Endometrial microvascular endothelial cells (primary cell): ENCODE measurements around the gene MST1R. TPM values are rescaled to one million over a fixed set of nuclear protein-coding genes. Genes with fewer than 3 reads are reported as not detected.
"Not testable (repeated sequence)": the region's sequence is repeated elsewhere in the genome, so short reads cannot be mapped to it uniquely, and the experiment has no call there.

Source experiments
- in situ Hi-C: cut with HindIII; loops from 2 replicates; pipeline ENCODE4 v1.10.0; 2017; ENCODE audit warnings: low sequenced_read_pairs, low pct_unique_long_range_greater_than_20kb; ENCODE audit errors: inconsistent ontology term
- total RNA-seq: library from RNA; depleted of rRNA; stranded (reverse); fragments of >200 nt; gene quantifications from one replicate; pipeline ENCODE4 v1.2.3, GENCODE V29; 2015; ENCODE audit errors: inconsistent ontology term

The MST1R gene
- 0.19 TPM for total RNA-seq

DNA sequence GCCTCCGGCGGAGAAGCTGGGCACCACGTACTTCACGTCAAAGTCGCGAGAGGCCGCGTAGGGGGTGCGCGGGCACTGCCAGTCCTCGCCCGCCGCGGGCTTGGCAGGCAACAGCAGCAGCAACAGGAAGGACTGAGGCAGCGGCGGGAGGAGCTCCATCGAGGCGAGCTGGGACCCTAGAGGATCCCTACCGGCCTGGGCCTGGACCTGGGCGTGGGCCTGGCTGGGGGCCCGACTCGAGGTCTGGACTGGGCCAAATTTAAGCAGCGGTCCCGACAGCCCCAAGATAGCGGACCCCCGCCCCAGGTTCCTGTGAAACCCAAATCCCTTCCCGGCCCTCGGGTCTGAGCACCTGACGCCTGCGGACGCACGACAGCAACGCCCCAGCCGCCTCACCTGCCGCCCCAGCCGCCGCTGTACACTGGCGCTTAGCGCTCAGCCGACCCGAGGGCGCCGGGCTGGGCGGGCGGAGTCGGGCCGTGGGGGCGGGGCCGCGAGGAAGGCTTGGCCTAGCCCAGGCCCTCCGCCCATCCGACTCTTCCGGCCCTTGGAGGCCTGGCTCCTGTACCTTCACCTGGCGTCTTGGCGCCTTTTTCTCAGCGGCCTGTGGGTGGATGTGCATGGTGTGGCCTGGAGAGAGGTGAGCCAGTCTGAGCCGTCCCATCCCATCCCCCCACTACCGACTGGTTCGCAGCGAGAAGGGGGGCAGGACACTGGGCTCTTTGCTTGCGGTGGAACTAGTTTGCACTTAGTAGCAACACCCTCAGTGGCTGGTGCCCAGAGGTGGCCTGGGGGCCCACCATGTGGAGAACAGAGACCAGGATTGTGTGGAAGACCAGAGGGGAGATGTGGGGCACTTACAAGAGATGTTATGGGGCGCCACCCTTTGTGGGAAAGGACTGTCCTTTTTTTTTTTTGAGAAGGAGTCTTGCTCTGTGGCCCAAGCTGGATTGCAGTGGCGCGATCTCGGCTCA lies at the start of gene MST1R:
Gene MST1R, minus strand, starts transcription at position 423 of the 974 bp plus-strand sequence. Its CDS starts 264 bp downstream, at position 159.
- in situ Hi-C loops = no loop called here

DNA sequence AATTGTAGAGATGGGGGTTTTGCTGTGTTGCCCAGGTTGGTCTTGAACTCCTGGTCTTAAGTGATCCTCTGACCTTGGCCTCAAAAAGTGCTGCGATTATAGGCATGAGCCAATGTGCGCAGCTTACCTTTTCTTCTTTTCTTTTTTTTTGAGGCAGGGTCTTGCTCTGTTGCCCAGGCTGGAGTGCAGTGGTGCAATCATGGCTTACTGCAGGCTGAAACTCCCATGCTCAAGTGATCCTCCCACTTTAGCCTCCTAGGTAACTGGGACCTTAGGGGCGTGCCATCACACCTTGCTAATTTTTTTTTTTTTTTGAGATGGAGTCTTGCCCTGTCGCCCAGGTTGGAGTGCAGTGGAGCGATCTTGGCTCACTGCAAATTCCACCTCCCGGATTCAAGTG lies 49.3 kb upstream of the MST1R start:
- in situ Hi-C loops = no loop called here

DNA sequence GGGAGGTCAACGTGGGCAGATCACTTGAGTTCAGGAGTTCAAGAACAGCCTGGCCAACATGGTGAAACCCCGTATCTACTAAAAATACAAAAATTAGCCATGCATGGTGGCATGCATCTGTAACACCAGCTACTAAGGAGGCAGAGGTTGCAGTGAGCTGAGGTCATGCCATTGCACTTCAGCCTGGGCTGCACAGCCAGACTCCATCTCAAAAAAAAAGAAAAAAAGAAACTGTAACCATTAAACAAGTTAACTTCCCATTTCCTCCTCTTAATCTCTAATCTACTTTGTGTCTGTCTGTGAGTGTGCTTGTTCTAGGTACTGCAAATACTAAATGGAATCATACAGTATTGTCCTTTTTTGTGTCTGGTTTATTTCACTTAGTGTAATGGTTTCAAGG lies 39.0 kb upstream of the MST1R start:
- in situ Hi-C loops = no loop called here

DNA sequence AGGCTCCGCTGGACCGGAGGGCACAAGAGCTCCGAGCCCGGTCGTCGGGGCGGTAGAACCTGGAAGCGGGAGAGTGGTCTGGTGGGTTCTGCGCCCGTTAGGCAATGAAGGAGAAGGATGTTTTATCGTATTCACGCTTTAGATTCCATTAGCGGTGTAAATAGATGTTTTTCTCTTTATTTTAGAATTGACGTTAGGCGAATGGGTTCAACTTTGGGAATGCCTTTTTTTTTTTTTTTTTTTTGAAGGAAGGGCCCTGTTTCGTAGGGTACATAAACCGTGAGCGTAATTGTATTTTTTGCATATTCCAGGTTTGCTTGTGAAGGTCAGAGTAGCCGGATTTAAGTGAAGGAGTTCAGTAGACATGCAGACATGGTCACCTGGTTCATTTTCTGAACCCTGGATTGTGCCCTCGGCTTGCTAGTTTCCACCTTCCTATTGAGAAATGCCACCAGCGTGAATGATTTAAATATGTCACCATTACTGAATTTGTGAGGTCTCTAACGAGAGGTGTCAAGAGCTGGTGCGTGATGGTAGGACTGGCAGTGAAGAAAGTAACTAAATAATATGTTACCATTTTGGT lies 37.1 kb upstream of the MST1R start:
- in situ Hi-C loops = no loop called here

DNA sequence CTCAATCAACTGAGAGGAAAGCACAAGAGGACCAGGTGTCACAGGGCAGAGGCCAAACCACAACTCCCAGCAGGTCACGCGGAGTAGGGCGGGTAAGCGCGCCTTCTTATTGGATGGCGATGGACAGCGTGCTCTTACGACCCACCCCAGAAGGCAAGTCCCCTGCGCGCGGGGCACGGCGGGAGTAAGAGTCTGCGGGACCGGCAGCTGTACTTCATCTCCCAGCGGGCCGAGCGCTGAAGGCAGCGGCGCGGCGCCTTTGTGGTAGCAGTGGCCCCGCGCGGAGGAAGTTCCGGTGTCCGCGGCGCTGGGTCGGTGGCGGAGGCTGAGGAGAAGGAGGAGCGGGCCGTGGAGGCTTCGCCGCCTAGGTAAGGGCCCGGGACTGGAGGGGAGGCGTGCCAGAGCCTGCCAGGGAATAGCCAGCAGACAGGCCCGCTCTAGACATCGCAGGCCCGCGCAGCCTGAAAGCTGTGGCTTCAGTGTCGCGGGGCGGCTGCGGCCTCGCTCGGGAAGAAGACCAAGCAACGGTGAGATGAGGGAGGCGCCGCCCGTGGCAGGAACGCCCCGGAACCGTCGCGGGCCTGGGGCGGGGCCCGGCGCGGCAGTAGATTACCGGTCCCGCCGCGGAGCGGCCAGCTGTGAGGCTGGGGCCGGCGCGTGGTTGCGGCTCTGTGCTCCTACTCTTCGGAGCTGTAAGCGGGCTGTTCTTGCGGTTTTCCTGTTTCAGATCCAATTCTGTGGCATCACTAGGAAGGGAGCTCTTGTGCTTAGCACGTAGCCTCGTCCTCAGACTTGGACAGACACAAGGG lies 36.4 kb upstream of the MST1R start, which contains the start of gene RBM6:
Gene RBM6, plus strand, starts transcription at position 293 of the 809 bp plus-strand sequence. CDS start 22,492 bp downstream, outside the sequence.
- in situ Hi-C loops = no loop called here

DNA sequence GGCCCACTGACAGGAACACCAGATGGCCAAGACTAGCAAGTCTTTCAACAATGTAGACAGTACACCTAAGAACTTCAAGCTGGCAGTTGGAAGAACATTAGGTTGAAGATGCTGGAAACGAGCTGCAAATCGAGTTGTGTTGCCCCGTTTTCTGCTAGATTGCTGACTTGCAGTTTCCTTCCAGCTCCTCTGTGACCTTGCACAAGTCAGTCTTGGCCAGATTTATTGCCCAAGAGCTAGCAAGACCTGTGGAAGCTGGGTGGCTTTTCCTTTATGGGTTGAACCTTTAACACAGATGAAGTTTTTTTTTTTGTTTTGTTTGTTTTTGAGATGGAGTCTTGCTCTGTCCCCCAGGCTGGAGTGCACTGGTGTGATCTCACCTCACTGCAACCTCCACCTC lies 33.4 kb upstream of the MST1R start:
- in situ Hi-C loops = no loop called here

DNA sequence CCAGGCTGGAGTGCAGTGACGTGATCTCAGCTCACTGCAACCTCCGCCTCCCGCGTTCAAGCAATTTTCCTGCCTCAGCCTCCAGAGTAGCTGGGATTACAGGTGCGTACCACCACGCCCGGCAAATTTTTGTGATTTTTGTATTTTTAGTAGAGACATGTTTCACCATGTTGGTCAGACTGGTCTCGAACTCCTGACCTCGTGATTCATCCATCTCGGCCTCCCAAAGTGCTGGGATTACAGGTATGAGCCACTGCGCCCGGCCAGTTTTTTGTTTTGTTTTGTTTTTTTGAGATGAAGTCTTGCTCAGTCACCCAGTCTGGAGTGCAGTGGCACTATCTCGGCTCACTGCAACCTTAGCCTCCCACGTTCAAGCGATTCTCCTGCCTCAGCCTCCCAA lies 28.6 kb upstream of the MST1R start:
- in situ Hi-C loops = not testable (repeated sequence)

DNA sequence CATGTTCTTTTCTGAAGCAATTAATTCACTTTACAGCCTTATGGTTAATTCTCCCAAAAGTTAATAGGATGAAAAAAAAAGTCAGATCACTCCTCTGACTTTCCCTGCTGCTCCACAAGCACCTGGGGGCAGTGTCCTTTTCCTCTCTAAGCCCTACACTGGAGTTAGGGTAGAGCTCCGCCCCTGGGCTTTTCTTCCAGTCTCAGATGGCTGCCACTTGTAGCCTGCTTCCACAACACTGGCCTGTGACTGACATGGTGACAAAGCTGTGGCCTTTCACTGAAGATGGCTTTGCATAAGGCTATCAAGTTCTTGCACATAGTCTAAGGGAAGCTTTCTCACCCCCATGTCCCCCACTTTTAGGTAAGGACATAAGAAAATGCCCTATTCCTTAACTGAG lies 27.2 kb upstream of the MST1R start:
- in situ Hi-C loops = no loop called here

DNA sequence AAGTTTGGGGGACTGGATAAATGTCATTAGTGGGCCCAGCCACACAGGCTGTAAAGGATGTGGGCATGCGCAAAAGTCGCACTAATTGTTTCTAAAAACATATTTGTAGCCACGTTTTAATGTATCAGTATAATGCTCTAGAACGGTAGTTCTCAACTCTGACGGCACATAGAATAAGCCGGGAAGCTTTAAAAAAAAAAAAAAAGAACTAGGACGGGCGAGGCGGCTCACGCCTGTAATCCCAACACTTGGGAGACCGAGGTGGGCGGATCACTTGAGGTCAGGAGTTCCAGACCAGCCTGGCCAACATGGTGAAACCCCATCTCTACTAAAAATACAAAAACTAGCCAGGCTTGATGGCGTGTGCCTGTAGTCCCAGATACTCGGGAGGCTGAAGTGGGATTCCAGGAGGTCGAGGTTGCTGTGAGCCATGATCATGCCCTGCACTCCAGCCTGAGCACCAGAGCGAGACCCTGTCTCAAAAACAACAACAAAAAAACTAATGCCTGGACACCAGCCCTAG lies 26.6 kb upstream of the MST1R start:
- in situ Hi-C loops = no loop called here

DNA sequence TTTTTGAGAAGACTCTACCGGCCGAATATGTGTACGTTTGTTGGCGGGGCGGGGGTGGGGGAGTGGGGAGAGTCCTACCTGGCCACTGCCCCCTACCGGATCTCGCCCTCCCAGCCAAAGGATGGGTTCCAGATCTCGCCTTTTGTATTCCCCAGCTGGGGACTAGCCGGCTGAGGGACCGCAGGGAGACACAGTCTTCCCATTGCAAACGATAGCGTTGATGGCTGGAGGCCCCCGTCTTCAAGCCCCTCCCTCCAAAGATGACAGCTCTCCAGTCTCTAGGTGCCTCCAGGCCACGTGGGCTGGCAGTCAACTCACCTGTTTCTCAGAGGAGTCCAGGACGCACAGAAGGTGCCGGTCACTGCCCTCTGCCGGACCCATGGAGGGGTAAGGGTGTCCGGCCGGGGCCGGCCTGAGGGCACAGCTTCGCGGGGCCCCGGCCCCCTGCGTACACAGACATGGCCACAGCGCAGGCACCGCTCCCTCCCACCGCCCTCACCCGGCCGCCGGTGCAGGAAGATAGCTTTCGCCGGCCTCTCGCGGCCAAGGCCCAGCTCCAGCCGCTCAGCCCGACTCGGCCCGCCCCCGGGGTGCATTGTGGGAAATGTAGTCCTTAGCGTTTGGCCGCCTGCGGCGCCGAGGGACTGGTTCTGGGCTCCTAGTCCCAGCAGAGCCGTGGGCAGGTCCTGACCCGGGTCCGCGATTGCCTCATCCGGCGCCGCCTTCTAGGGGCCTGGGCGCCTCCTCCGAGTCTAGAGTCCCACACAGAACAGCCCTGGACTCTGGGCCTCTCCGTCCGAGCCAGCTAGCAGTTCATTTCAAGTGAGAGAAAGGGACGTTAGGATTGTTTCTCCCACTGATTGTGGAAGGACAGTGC lies 25.9 kb upstream of the MST1R start, which contains the start of gene MON1A:
Gene MON1A, minus strand, starts transcription at position 521 of the 877 bp plus-strand sequence. CDS start 16,465 bp downstream, outside the sequence.
- in situ Hi-C loops = no loop called here

DNA sequence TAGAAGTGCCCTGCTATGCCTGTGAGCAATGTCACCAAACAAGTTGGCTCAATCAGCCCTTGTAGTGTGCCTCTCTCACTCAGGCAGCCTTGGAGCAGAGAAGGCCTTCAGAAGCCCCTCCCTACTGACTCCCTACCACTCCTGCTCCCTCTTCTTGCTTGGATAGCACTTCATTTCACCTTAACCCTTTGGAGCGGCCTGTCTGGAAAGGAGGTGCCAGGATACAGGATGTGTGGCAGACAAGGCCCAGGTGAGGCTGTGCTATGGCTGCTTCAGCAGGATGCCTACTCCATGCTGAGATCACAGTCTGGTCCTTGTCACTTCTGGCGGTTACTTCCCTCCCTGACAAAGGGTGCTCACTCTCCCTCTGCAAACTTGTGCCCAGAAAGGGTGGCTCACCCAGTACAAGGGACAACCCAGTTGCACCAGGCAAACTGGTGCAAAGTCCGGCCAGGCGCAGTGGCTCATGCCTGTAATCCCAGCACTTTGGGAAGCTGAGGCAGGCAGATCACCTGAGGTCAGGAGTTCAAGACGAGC lies 24.9 kb upstream of the MST1R start:
- in situ Hi-C loops = no loop called here

DNA sequence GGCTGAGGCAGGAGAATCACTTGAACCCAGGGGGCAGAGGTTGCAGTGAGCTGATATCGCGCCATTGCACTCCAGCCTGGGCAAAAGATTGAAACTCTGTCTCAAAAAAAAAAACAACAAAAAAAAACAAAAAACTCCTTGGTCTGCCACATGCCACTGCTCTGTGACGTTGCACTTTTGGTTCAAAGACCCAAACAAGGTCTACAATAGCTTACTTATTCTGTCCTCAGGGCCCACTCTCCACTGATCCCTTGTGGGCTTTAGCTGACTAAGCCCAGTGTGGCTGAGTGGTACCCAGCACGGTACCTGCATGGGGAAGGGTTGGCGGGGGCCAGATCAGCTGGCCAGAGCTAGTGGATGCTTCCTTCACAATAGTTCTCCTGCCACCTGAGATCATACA lies 24.1 kb upstream of the MST1R start:
- in situ Hi-C loops = no loop called here

DNA sequence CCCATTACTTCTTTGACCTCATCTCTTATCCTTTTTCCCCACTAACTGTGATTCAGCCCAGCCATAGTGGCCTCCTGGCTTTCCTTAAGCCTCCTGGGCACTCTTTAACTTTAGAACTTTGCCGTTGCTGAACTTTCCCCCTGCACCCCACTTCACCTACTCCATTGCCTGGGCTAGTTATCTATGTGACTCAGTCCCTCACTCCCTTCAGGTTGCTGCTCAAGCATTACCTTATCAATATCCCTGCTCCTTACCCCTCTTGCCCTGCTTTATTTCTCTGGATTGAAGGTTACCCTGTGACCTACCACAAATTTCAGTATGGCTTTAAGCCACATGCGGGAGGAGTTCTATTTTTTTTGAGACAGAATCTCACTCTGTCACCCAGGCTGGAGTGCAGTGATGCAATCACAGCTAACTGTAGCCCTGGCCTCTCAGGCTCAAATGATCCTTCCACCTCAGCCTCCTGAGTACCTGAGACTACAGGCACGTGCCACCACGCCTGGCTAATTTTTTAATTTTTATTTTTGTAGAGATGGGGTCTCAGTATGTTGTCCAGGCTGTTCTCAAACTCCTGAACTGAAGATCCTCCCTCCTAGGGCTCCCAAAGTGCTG lies 22.6 kb upstream of the MST1R start:
- in situ Hi-C loops = no loop called here

DNA sequence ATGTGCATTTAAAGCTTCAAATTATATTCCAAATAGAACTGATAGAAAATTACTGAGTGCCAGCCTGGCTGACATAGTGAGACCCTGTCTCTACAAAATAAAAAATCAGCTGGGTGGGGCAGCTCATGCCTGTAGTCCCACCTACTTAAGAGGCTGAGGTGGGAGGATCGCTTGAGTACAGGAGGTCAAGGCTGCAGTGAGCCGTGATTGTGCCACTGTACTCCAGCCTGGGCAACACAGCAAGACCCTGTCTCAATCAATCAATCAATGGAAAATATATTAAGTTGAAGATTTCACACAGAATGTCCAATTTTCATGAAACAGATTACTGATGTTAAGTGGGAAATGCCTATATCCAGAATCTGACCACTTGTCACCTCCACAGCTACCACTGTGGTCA lies 21.8 kb upstream of the MST1R start:
- in situ Hi-C loops = no loop called here

DNA sequence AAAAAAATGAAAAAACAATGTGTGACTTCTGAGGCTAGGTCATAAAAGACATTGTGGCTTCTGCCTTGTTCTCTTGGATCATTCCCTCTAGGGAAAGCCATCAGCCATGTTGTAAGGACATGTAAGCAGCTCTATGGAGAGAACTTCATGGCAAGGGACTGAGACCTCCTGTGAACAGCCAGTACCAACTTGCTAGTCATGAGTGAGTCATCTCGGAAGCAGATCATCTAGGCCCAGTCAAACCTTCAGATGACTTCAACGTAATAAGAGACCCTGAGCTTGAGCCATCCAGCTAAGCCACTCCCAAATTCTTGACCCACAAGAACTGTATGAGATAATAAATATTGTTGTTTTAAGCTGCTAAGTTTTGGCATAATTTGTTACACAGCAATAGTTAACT lies 21.0 kb upstream of the MST1R start:
- in situ Hi-C loops = no loop called here

DNA sequence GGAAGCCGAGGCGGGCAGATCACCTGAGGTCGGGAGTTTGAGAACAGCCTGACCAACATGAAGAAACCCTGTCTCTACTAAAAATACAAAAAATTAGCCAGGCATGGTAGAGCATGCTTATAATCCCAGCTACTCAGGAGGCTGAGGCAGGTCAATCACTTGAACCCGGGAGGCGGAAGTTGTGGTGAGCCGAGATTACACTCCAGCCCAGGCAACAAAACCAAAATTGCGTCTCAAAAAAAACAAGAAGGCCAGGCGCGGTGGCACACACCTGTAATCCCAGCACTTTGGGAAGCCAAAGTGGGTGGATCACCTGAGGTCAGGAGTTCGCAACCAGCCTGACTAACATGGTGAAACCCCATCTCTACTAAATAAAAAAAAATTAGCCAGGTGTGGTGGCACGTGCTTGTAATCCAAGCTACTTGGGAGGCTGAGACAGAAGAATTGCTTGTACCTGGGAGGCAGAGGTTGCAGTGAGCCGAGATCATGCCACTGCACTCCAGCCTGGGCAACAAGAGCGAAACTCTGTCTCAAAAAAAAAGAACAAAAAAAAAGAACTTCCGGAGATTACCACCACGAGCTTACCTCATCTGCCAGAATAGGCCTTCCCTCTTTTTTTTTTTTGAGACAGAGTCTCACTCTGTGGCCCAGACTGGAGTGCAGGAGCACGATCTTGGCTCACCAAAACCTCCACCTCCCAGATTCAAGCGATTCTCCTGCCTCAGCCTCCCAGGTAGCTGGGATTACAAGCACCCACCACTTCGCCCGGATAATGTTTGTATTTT lies 14.3 kb upstream of the MST1R start:
- in situ Hi-C loops = not testable (repeated sequence)

DNA sequence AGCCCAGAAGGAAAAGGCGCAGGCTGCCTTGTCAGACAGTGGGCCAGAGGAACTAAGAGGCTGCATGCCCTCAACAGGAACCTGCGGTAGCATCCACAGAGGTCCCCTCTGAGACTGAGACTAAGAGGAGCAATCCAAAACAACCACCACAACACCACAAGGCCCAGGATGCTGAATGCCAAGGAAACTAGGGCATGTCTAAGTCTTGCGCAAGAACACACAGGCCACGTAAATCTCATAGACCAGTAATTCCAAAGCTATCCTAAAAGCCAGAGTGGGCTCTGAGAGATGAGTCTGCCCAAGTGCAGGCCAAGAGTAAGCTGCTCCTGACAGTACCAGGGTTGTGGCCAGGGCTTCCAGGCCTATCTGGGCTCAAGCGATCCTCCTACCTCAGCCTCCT lies 13.0 kb upstream of the MST1R start:
- in situ Hi-C loops = no loop called here
